Measurements from ENCODE around the gene STX3.
"Not testable (repeated sequence)": the region's sequence is repeated elsewhere in the genome, so short reads cannot be mapped to it uniquely, and the experiment has no call there.

Gene STX3

GRCh38 chr11:59759900-59760299 is 4.7 kb downstream of the STX3 start:
- DNase-seq, result no peak

DNA sequence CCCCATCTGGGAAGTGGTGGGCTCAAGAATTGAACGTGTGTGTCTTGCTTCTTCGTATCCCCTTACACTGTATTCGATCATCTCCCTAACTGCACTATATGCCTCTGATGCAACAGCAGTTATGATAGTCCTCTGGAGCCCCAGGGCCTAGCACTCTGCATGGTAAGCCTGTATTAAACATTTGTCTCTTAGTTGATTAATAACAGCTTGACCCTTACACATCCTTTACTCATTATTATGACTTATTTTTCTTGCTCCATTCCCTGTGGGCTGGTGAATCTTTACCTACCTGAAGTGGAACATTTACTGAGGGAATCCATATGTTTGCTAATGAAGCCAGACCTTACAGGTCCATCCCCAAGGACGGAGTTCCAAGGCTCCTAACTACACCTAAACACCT is 5.6 kb downstream of the STX3 start:
- no peak for DNase-seq

- DNase-seq, result no peak
These were observed 6.8 kb downstream of the STX3 start for GRCh38 chr11:59761993-59762392.

GRCh38 chr11:59765068-59765735 is 10.0 kb downstream of the STX3 start:
- no peak for DNase-seq

DNA sequence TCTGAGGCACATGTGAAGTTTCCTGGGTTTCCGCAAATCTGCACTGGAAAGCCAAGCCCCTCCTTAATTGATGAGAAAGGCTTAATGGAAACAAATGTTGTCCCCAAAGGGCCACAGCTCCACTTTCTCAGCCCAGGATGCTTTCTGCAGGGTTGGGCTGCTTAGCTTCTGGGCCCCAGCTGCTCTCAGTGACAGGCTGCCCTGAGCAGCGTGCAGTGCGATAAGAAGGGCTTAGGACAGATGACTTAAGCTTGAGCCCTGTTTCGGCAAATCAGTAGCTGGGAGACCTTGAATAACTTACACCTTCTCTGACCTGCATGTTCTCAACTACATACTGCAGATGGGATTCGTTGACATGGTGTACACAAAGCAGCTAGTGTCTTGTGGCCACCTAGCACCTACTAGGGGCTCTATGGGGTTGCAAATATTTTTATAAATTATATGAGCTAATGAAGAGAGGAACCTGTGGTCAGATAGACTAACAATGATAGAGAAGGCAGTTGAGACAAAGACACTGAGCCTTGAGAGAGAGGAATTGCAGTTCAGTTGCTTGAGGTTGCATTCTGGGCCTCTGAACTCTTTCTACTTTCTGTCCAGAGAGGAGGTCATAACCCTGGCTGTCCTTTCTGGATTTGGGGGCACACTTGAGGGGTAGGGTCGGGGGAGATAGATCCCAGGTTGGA is 11.5 kb downstream of the STX3 start:
- no peak for DNase-seq

GRCh38 chr11:59767225-59767611 is 12.0 kb downstream of the STX3 start:
- DNase-seq, result no peak

DNA sequence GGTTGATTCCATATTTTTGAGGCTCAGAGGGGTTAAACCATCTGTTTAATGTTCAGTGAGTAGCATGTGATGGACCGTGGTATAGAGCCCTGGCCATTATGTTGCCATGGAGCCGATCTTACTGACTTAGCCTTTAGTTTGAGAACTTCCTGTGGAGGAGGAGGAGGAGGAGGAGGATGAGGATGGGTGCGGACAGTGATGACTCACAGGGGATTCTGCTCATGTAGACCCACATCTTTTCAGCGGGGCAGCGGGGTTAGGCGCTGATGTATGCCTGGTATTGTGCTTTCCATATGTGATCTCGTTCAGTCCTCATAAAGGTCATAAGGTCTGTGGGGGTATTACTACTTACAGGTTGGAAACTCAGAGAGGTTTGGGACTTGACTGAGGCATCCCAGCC is 13.9 kb downstream of the STX3 start:
- DNase-seq, result no peak

- no peak for DNase-seq
These were observed 14.7 kb downstream of the STX3 start for GRCh38 chr11:59769828-59770227.

- no peak for DNase-seq
These were observed 15.1 kb downstream of the STX3 start for GRCh38 chr11:59770319-59770718.

DNA sequence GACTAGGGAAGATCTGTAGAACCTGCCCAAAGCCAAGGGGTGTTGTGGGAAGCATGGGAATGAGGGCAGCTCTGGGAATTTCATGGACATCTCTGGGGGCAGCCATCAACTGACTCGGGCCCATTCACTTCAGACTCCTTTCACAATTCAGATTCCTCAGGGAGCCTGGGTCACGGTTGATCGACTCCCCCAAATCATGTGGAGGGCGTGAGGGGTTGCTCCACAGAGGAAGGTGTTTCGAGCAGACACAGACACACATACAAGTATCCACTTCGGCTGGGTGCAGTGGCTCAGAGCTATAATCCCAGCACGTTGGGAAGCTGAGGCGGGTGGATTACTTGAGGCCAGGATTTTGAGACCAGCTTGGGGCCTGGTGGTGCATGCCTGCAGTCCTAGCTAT is 15.7 kb downstream of the STX3 start:
- DNase-seq, result no peak

DNA sequence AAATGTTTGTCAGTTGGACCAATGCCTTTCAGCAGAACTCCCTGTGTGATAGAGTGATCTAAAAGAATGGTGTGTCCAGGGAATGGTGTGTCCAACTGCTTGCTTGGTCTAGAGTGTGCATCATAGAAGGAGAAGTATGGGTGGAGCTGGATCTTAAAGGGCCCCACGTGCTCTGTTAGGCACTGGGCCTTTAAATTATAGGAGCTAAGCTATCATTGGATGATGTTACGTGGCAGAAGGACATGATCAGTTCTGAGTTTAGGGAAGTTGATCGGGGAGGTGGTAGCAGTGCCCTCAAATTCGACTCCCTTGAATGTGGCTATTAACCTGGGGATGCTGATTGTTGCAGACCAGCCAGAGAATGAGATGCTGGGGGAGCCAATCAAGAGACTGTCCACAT is 16.4 kb downstream of the STX3 start:
- no peak for DNase-seq

GRCh38 chr11:59773083-59773440 is 17.9 kb downstream of the STX3 start:
- no peak for DNase-seq

DNA sequence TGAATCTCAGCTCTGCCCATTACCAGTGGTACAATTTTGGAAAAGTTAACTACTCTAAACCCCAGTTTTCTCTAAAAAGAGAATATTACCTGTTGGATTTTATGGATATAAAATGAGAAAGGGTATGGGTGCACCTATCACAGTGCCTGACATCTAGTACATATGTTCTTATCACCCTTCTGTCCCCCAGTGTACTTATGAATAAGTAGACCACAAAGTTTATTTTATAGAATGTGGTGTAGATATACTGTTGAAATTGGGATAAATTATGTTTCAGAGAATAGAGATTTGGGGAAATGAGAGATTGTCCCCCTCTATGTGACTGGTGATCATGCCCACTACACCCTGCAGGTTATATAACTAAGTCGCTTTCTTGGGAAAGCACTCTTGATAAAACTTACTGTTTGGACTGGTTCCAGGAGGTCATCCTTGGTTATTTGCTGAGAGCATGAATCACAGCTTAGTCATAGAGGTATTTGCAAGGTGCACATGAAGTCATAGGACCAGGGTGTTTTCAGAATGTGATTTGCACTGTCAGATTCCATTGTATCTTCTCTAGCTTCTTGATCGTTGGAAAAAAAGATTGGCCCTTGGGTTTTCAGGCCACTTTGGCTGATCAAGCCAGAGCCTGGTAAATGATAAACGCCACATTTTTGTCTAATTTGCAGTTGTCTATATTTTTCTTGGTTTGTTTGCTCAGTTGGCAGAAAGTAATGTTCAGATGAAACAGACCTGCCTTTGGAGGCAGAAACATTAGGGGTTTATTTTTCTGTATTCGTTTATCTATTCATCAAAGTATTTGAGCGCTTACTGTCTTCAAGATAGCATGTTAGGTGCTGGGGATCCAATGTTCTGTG is 21.3 kb downstream of the STX3 start:
- no peak for DNase-seq

DNA sequence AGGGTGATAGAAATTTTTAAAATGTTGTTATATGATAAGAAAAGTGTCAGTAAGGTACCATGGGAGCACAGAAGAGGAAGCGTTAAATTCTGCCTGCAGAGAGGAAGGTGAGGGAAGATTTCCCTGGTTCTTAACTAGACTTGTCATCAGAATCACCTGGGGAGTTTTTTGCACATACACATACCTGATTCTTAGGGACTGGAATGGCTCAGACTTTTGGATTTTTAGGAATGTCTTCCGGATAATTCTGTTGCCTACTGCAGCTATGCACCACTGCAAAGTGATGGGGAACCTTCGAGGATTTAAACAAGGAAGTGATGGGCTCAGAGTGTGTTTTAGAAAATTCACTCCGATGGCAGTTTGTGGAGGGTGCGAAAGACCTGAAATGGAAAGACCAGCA is 21.9 kb downstream of the STX3 start:
- DNase-seq, result no peak

DNA sequence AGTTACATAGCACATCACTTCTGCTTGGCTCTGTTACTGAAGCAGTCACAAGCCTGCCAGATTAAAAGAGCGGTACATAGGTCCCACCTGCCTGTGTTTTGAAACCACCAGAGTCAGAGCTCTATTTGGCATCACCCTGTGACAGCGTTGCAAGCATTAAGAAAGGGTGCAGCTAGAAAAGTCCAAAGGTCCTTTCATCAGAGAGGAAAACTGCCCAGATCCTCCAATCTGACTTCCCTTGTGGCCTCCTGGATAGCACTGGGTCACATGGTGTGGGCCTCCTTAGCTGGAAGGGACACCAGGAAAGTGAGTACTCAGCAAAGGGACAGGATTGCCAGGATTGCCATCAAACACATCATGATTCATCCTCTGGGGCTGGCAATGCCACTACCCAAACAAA is 22.9 kb downstream of the STX3 start:
- DNase-seq, result no peak

DNA sequence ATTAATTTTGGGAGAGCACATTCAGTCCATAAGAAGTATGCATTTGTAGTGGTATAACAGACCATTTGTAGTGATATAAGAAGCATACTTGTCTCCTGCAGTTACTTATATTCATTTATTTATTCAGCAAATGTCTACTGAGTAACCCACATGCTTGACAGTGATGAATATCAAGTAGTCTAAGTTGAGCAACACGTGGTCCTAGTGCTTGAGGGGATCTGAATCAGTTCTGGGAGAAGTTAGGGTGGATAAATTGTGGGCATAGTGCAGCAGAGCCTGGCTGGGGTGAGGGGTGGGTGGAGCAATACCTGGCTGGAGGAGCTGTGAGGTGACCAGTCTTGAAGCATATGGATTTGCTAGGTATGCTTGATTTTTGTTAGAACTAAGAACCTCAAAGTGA is 24.3 kb downstream of the STX3 start:
- no peak for DNase-seq

GRCh38 chr11:59782080-59782479 is 26.9 kb downstream of the STX3 start:
- DNase-seq, result no peak

GRCh38 chr11:59783632-59784090 is 28.5 kb downstream of the STX3 start:
- DNase-seq, result no peak

DNA sequence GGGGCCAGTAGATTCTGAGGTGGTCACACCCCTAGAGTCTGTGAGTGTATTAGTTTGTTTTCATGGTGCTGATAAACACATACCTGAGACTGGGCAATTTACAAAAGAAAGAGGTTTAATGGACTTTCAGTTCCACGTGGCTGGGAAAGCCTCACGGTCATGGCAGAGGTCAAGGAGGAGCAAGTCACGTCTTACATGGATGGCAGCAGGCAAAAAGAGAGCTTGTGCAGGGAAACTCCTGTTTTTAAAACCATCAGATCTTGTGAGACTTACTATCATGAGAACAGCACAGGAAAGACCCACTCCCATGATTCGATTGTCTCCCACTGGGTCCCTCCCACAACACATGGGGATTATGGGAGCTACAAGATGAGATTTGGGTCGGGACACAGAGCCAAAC is 29.3 kb downstream of the STX3 start:
- DNase-seq, result not testable (repeated sequence)

DNA sequence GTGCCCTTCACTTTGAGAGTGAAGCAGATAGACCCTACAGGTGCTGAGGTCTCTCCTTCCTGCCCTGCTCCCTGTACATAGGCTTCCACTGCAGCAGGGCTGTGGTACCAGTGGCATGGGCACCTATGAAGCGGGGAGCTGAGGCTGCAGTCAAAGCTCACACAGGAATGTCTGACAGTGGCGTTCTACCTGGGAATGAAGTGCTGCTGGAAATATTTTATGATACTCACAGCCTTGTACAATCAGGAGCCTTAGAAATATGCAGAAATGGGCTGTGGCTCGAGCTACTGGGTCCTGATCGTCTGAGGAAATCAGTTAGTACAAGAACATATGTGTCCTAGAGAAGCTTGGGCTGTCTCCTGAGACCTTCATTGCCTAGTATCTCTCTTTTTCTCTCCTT is 30.6 kb downstream of the STX3 start:
- no peak for DNase-seq

DNA sequence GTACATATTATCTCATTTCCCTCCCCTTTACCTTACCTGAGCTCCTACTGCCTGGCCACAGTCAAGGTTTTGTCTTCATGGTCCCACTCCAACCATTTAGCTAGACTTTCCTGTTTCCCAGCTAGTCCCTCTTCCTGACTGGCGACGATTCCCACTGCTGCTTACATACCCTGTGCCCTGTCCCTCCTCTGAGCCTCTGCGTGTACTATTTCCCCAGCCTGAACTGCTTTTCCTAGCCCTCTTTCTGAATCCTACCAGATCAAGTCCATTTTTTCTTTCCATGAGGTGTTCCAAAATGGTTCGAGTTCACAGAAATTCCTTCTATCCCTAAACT is 32.0 kb downstream of the STX3 start:
- no peak for DNase-seq

DNA sequence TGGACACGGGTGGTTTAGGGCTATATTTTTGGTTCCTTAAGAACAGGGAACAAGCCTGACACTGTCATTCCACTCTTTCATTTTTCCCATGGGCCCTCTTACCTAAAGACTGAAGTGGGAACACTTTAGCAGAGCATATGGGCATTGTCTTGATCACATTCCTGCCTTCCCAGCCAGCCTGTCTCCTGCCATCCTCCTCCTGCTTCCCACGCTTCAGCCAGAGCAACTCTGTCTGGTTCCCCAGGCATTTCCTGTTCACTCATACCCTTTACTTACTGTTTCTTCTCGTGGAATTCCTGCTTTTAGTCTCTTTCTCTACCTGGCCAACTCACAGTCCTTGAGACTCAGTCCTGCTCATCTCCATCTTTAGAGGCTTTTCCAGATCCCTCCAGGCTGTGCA is 32.6 kb downstream of the STX3 start:
- no peak for DNase-seq

- no peak for DNase-seq
These were observed 36.5 kb downstream of the STX3 start for GRCh38 chr11:59791639-59792038.

DNA sequence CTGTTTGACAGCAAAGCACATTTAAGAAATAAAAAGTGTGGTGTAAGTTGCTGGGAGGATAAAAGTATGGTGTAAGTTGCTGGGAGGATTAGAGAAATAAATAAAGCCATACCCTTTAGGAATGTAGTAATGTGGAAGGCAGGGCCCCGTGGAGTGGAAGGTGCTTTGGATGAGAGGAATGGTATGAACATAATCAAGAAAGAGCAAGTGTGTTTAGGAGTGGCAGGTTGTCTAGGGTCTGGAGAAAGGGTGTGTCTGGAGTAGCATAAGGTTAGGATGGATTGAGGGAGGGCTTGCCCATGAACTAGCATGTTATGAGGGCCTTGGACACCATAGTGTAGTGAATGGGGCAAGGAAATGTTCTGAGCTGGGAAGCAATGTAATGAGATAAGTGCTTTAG is 37.3 kb downstream of the STX3 start:
- no peak for DNase-seq
